Melanocyte of skin (primary cell): ENCODE data around the gene KCTD14. TPM values are rescaled to one million over a fixed set of nuclear protein-coding genes. Genes with fewer than 3 reads are reported as not detected.

ENCODE experiments used
- total RNA-seq, 2 donors: library from RNA; depleted of rRNA; stranded (reverse); fragments of >200 nt; gene quantifications; 2 replicates each; pipeline ENCODE4 v1.2.3, GENCODE V29; 2012

KCTD14 gene, protein sequence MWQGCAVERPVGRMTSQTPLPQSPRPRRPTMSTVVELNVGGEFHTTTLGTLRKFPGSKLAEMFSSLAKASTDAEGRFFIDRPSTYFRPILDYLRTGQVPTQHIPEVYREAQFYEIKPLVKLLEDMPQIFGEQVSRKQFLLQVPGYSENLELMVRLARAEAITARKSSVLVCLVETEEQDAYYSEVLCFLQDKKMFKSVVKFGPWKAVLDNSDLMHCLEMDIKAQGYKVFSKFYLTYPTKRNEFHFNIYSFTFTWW
- total RNA-seq, result 1 to 10 TPM; 2.1 to 9.0 TPM

DNA sequence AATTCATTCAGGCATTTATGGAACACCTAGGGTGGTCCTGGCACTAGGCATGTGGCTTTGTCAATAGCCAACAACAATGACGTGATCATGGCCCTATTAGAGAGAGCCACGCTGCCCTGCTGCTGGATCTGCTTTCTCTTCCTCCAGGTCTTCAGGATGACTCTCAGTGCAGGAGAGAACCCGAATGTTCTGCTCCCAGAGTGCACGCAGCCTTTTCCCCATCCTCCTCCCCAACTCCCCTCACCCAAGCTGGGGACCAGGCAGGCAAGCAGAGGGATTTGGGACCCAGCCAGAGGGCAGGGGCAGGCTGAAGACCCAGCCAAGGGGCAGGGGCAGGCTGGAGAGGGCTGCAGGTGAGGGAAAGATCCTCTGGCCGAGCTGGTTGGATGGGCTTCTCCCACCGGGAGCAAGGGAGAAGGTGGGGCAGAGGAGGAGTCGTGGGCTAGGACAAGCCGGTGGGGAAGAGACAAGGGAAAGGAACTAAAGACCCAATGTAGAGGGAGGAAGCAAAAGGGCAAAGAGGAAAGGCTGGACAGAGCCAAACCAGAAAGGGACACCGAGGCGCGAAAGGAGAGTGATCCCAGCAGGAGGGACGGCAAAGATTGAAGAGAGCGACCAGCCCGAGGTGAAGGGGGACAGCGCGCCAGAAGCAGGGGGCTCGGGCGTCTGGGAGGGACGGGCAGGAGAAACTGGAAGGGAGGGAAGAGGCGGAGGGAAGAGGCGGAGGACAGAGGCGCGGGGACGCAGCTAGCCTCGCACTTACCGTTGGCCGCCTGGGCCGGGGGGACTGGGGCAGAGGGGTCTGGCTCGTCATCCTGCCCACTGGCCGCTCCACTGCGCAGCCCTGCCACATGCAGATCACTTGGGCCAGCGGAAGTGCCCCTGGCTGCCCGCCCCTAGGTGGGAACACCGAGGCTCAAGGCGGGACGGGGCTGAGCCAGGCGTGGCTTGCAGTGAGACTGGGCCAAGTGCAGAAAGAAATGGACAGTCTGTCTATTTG, at the start of gene KCTD14:
Gene KCTD14 (minus strand): TSS at position 880 of the 1,000 bp plus-strand sequence. CDS start 27 bp downstream, at position 853.

GRCh38 chr11:78063440-78064181, 40.5 kb upstream of the KCTD14 start, which contains the start of gene THRSP:
Gene THRSP, plus strand, starts transcription at chr11:78063861. Its CDS starts 21 bp downstream, at chr11:78063882.

GRCh38 chr11:77994434-77995362, 28.4 kb downstream of the KCTD14 start, which contains the start of gene INTS4:
Gene INTS4, minus strand, starts transcription at chr11:77994668. Its CDS starts 25 bp downstream, at chr11:77994643.

Other genes with a start within 250 kb of the KCTD14 start
- 10 to 100 TPM; 22.3 to 29.9 TPM for gene RSF1, start 202.6 kb downstream of the KCTD14 start, total RNA-seq
- gene AAMDC, start 202.1 kb downstream of the KCTD14 start, total RNA-seq, result 10 to 100 TPM; 14.7 to 17.9 TPM
- gene INTS4, start 28.6 kb downstream of the KCTD14 start, total RNA-seq, result 10 to 100 TPM; 42.0 to 46.8 TPM
- gene THRSP, start 40.6 kb upstream of the KCTD14 start, total RNA-seq, result not detected
- 100 to 1,000 TPM; 119 to 178 TPM for gene NDUFC2, start 56.6 kb upstream of the KCTD14 start, total RNA-seq
- gene ALG8, start 116.3 kb upstream of the KCTD14 start, total RNA-seq, result 100 to 1,000 TPM in 1 of 2 donors, 10 to 100 TPM in 1; 61.9 to 115 TPM
- 10 to 100 TPM in 1 of 2 donors, 1 to 10 TPM in 1; 7.7 to 11.4 TPM for gene KCTD21, start 165.3 kb upstream of the KCTD14 start, total RNA-seq
- 10 to 100 TPM; 10.7 to 14.5 TPM for gene USP35, start 165.6 kb upstream of the KCTD14 start, total RNA-seq